Mesothelial cell of epicardium (in vitro differentiated cells): ENCODE measurements around the gene TATDN2. TPM values are rescaled to one million over a fixed set of nuclear protein-coding genes. Genes with fewer than 3 reads are reported as not detected.
A peak's percentile ranks its signal among the peaks of the same experiment; 100 is the strongest.

ENCODE experiments used
- DNase-seq, 2 experiments: peaks; one replicate each; pipeline ENCODE4 v3.0.0; 2021; ENCODE audit warnings: low spot score in 2 of 2; ENCODE audit not compliant: unreplicated experiment in 2 of 2
- H3K27ac Mint-ChIP-seq: 2 replicates; pipeline ENCODE4 v1.8.0; 2021; ENCODE audit warnings: mixed read lengths
- H3K27me3 Mint-ChIP-seq: 2 replicates; pipeline ENCODE4 v1.8.0; 2021; ENCODE audit warnings: low read depth, mixed read lengths
- H3K36me3 Mint-ChIP-seq: 2 replicates; pipeline ENCODE4 v1.8.0; 2021; ENCODE audit warnings: mixed read lengths
- H3K4me1 Mint-ChIP-seq: 2 replicates; pipeline ENCODE4 v1.8.0; 2021; ENCODE audit warnings: mixed read lengths
- H3K4me3 Mint-ChIP-seq: 2 replicates; pipeline ENCODE4 v1.8.0; 2021; ENCODE audit warnings: mild to moderate bottlenecking, moderate library complexity, mixed read lengths
- H3K9me3 Mint-ChIP-seq: 2 replicates; pipeline ENCODE4 v1.8.0; 2021; ENCODE audit warnings: mixed read lengths
- CTCF ChIP-seq: fragments of 200-600 bp; sonication (generic); IDR thresholded peaks from one replicate; pipeline ENCODE4 v1.5.0; 2021; ENCODE audit warnings: antibody characterized with exemption; ENCODE audit not compliant: unreplicated experiment
- total RNA-seq: library from RNA; stranded (reverse); gene quantifications from 3 replicates; pipeline ENCODE4 v1.2.1, GENCODE V29; 2021

TATDN2 gene
- total RNA-seq, 1 donor from 2014 or later, result 40.6 TPM

DNA sequence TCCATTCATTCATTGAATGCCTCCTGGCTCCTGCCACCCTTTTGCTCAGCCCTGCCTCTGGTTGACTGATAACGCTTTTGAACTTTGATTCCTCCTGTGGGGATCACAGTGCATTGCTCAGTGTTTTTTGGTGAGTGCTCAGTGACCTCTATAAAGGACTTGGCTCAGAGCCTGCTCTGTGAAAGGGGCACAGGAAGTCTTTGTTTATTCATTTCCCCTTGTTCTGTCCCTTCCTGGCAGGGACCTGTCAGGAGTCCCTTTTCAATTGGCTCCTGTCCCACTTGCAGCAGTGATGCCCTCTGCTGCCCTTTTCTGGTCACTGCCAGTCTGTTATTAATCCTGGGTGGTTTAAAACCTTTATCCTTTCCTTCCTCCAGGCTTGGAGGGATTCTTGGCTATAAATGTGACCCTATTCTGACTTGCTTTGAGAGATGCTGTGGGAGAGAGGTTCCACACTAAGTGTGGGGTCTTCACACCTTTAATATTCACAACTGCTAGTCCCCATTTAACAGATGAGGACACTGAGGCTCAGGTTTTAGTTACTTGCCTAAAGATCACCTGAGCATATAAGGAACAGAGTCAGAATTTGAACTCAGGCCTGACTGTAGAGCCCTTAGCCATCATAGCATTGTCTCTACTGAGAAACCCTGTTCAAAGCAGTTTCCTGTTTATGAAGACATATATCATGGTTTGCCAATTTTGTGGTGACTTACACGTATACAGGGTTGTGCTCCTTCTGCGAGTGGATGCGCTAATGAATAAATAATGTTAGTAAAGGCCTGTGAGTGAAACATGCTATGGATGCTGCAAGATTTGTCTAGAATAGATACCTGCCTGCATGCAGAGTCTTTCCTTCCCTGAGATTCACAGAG lies 23.2 kb upstream of the TATDN2 start:
- H3K4me1 Mint-ChIP-seq, result peaks cover 5% of the 10 kb centered on the region
- H3K36me3 Mint-ChIP-seq, result peaks cover 2% of the 10 kb centered on the region
- H3K27me3 Mint-ChIP-seq, result no peaks in the 10 kb centered on the region
- no peak overlapping the region for H3K27ac Mint-ChIP-seq
- DNase-seq, result peak in 1 of 2 experiments; percentile 46
- H3K4me3 Mint-ChIP-seq, result no peak overlapping the region
- peak; percentile 14 for TF ChIP-seq CTCF
- H3K9me3 Mint-ChIP-seq, result no peaks in the 10 kb centered on the region

GRCh38 chr3:10226293-10226692 lies 22.0 kb upstream of the TATDN2 start:
- Mint-ChIP-seq H3K36me3 (peaks cover 2% of the 10 kb centered on the region), H3K4me3 (no peak overlapping the region)
- DNase-seq, result no peak

GRCh38 chr3:10228248-10228950 lies 19.9 kb upstream of the TATDN2 start:
- Mint-ChIP-seq H3K27me3 (no peaks in the 10 kb centered on the region), H3K27ac (no peak overlapping the region), H3K36me3 (no peaks in the 10 kb centered on the region), H3K4me3 (no peak overlapping the region), H3K9me3 (no peaks in the 10 kb centered on the region), H3K4me1 (peaks cover 5% of the 10 kb centered on the region)
- no peak for TF ChIP-seq CTCF
- DNase-seq, result no peak

More at GRCh38 chr3:10226293-10226692, 22.0 kb upstream of the TATDN2 start:
- no peaks in the 10 kb centered on the region for H3K27me3 Mint-ChIP-seq
- H3K4me1 Mint-ChIP-seq, result peaks cover 5% of the 10 kb centered on the region
- no peak overlapping the region for H3K27ac Mint-ChIP-seq
- no peaks in the 10 kb centered on the region for H3K9me3 Mint-ChIP-seq
- no peak for TF ChIP-seq CTCF

DNA sequence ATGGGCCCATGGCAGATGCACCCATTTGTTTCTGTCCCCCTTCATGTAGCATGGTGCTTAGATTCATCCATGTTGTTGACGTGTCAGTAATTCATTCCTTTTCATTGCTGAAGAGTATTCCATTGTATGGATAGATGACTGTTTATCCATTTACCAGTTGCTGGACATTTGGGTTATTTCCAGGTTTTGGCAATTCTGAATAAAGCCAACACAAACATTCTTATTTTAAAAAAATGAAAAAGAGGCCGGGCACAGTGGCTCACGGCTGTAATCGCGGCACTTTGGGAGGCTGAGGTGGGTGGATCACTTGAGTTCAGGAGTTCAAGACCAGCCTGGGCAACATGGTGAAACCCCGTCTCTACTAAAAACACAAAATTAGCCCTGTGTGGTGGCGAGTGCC lies 18.7 kb upstream of the TATDN2 start:
- no peak for TF ChIP-seq CTCF
- Mint-ChIP-seq H3K4me1 (peaks cover 5% of the 10 kb centered on the region), H3K27me3 (no peaks in the 10 kb centered on the region), H3K27ac (no peak overlapping the region), H3K4me3 (no peak overlapping the region), H3K36me3 (no peaks in the 10 kb centered on the region), H3K9me3 (no peaks in the 10 kb centered on the region)
- no peak for DNase-seq

DNA sequence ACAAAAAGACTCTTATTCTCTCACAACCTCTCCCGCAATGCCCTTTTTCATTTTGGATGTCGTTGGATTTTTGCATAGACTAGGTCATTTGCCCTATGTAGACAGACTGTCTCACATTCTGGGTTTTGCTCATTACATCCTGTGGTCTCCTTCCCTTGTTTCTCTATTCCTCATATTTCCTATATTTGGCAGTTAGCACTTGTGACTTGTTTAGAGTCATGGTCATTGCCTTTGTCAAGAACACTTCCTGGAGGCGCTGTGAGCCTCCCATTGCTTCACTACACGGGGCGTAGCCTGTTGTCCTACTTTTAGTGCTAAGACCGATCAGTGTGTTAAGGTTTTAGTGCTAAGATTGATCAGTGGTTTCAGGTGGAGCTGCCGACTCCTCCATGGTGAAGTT lies 16.1 kb upstream of the TATDN2 start:
- Mint-ChIP-seq H3K27ac (no peak overlapping the region), H3K4me3 (no peak overlapping the region), H3K36me3 (no peaks in the 10 kb centered on the region), H3K4me1 (no peaks in the 10 kb centered on the region), H3K27me3 (no peaks in the 10 kb centered on the region), H3K9me3 (no peaks in the 10 kb centered on the region)
- no peak for TF ChIP-seq CTCF
- DNase-seq, result no peak
